GM12872 (cell line): ENCODE measurements around the gene HMGCR.

Source experiments
- TF ChIP-seq, protein P1 (sequence below): IDR thresholded peaks from 3 replicates; pipeline ENCODE4 v1.5.1; 2011; ENCODE audit warnings: low read depth, mild to moderate bottlenecking, low read length, moderate library complexity; ENCODE audit not compliant: insufficient read depth

Gene HMGCR

DNA sequence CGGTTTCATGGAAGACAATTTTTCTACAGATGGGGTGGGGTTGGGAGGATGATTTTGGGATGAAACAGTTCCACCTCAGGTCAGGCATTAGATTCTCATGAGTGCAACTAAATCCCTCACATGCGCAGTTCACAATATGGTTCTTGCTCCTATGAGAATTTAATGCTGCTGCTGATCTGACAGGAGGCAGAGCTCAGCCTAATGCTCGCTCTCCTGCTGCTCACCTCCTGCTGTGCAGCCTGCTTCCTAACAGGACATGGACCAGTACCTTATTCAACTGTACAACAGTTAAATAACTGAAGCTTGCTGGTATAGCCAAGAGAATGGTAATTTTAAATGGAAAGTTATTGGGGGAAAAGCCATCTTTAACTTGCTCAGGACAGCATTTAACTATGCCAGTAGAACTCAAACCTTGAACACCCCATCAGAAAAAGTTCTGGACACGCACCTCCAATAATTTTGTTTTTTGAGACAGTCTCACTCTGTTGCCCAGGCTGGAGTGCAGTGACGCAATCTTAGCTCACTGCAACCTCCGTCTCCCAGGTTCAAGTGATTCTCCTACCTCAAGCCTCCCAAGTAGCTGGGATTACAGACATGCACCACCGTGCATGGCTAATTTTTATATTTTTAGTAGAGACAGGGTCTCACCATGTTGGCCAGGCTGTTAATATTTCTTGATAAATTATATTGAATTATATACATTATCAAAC is 27.7 kb downstream of the HMGCR start:
- TF ChIP-seq, protein P1, sequence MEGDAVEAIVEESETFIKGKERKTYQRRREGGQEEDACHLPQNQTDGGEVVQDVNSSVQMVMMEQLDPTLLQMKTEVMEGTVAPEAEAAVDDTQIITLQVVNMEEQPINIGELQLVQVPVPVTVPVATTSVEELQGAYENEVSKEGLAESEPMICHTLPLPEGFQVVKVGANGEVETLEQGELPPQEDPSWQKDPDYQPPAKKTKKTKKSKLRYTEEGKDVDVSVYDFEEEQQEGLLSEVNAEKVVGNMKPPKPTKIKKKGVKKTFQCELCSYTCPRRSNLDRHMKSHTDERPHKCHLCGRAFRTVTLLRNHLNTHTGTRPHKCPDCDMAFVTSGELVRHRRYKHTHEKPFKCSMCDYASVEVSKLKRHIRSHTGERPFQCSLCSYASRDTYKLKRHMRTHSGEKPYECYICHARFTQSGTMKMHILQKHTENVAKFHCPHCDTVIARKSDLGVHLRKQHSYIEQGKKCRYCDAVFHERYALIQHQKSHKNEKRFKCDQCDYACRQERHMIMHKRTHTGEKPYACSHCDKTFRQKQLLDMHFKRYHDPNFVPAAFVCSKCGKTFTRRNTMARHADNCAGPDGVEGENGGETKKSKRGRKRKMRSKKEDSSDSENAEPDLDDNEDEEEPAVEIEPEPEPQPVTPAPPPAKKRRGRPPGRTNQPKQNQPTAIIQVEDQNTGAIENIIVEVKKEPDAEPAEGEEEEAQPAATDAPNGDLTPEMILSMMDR: no peak

GRCh38 chr5:75365740-75366139 is 28.7 kb downstream of the HMGCR start:
- TF ChIP-seq, protein P1: no peak

DNA sequence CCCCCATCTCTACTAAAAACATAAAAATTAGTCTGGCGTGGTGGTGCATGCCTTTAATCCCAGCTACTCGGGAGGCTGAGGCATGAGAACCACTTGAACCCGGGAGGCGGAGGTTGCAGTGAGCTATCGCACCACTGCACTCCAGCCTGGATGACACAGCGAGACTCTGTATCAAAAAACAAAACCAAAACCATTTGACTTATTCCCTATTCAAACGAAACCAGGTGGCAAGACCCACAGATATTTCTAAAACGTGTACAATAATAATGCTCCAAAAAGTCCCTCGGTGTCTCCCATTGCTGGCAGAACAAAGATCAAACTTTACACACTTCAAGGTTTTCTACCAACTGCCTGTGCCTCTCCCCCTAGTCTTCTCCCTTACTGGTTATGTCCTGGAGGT is 29.8 kb downstream of the HMGCR start:
- TF ChIP-seq, protein P1: no peak

DNA sequence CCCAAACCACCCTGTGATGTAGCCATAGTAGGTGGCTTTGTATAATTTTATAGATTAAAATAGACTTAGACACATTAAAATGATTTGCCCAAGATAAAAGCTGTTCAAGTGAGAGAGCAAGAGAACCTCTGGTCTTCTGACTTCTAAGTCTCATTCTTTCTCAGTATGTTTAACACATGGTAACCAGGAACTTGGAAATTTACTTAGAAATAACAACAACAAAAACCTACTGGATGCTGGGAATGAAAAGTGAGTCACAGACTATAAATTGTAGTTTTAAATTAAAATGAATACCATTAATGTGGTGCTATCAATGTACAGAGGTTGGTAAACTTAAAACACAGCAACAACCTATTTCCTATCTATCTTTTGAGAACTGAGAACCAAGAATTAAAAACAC is 30.4 kb downstream of the HMGCR start:
- TF ChIP-seq, protein P1: no peak

GRCh38 chr5:75368391-75368790 is 31.4 kb downstream of the HMGCR start:
- TF ChIP-seq, protein P1: no peak

- TF ChIP-seq, protein P1: no peak
These were observed 36.8 kb downstream of the HMGCR start for GRCh38 chr5:75373862-75374261.

DNA sequence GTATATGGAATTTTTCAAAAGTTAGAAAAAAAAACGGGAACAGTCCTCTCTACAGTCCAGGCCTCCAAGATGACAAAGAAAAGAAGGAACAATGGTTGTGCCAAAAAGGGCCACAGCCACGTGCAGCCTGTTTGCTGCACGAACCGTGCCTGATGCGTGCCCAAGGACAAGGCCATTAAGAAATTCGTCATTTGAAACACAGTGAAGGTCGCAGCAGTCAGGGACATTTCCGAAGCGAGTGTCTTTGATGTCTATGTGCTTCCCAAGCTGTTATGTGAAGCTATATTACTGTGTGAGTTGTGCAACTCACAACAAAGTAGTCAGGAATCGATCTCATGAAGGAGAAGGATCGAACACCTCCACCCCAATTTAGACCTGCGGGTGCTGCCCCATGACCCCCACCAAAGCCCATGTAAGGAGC is 37.4 kb downstream of the HMGCR start:
- TF ChIP-seq, protein P1: no peak
